ENCODE data around the gene ATOX1.

DNA sequence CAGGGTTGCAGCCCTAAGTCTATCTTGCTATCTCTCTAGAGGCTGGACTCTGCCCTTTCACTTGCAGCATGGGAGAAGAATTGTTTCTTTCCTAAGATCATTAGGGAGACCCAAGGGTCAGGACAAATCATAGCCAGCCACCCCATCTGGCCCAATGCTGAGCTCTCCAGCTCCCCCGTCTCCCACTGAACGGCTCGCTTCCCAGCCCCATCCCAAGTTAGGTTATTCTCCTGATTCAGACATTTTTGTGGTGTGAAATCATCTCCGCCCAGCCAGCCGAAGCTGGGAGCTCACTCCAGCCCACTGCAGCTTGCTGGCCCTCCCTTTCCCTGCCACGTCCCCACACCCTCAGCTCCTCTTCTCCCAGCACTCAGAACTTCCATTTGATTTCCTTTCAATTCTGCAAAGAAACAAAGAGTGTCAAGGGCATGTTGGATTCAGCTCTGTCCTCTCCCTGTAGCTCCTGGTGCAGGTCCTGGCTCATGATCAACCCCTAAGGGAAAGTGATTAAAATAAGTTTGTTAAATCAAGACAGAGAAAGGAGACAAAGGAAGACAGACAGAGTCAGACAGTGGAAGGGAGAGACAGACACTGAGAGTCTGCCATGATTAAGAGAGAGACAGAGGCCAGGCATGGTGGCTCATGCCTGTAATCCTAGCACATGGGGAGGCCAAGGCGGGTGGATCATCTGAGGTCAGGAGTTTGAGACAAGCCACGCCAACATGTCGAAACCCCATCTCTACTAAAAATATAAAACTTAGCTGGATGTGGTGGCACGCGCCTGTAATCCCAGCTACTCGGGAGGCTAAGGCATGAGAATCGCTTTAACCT lies 59.1 kb downstream of the ATOX1 start:
- TF ChIP-seq CTCF (IDR thresholded peaks at IDR 0.05) (no peak), POLR2A (IDR thresholded peaks at IDR 0.05) (peak in 1 of 2 donors; percentile 32)

Measured in thyroid gland (tissue), 4 donors.